ENCODE measurements around the gene RAB27A. TPM values are rescaled to one million over a fixed set of nuclear protein-coding genes. Genes with fewer than 3 reads are reported as not detected.
"Not testable (repeated sequence)": the region's sequence is repeated elsewhere in the genome, so short reads cannot be mapped to it uniquely, and the experiment has no call there.

RAB27A gene
- polyA plus RNA-seq, 3 donors from 2014 or later: 99.6 to 157 (median 150) TPM

DNA sequence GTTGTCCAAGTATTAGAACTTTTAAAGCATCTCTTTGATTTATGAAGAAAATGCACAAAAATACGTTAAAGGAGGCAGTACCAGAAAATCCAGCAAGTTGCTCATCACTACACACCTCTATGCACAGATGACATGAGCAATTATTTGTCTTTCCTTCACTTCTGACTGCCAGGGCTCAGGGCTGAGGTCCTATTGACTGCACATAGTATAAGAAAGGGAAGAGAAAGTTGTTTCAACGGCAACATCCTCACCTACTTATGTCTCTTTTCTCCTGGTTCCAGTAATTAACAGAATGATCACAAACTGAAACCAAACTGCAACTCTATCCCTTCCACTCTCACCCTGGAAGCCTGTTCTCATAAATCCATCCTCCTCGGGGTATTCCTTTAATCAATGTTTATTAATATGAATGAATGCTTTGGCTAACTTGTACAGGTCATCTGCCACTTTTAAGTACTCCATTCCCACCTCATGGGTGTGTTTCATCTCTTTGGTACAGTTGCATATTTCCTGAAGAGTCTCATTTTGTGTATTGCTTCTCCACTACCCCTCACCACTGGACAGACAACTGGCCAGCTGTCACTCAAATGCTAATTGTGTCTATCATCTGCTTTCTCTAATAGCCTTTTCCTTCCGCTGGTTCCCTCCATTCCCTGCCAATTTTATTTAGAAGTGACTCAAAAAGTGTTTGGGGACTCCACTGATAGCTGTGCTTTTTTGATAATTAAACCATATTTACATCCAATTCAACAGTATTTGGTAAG is 34.5 kb downstream of the RAB27A start:
- Mint-ChIP-seq H3K4me3 (peak overlapping the region; percentile 81 to 94 (median 83)), H3K27ac (peak overlapping the region; percentile 86 to 99 (median 96)), H3K9me3 (no peaks in the 10 kb centered on the region), H3K4me1 (peaks cover 77 to 79% of the 10 kb centered on the region in 2 donors), H3K27me3 (ENCODE audit: low read depth in 3 of 3) (peaks cover 0 to 2% (median 0%) of the 10 kb centered on the region in 3 donors), H3K36me3 (peaks cover 0 to 6% (median 0%) of the 10 kb centered on the region in 3 donors)
- DNase-seq: no peak

- DNase-seq: no peak
- H3K4me1 Mint-ChIP-seq: peaks cover 83 to 88% of the 10 kb centered on the region in 2 donors
- peaks cover 0 to 2% (median 0%) of the 10 kb centered on the region in 3 donors for H3K27me3 Mint-ChIP-seq (ENCODE audit: low read depth in 3 of 3)
- no peaks in the 10 kb centered on the region for H3K9me3 Mint-ChIP-seq
- peaks cover 0 to 9% (median 3%) of the 10 kb centered on the region in 3 donors for H3K36me3 Mint-ChIP-seq
- H3K4me3 Mint-ChIP-seq: peak overlapping the region in 1 of 5 donors; percentile 49
- peak overlapping the region; percentile 61 to 90 (median 82) for H3K27ac Mint-ChIP-seq
These were observed 36.0 kb downstream of the RAB27A start for GRCh38 chr15:55253580-55253979.

- peaks cover 82 to 88% of the 10 kb centered on the region in 2 donors for H3K4me1 Mint-ChIP-seq
- not testable (repeated sequence) for H3K36me3 Mint-ChIP-seq; H3K9me3 Mint-ChIP-seq; H3K27me3 Mint-ChIP-seq (ENCODE audit: low read depth in 3 of 3); DNase-seq
- peak overlapping the region in 1 of 5 donors; percentile 1 for H3K4me3 Mint-ChIP-seq
- peak overlapping the region; percentile 44 to 85 (median 72) for H3K27ac Mint-ChIP-seq
These were observed 37.4 kb downstream of the RAB27A start for GRCh38 chr15:55252201-55252600.

GRCh38 chr15:55250941-55251340 is 38.7 kb downstream of the RAB27A start:
- H3K4me1 Mint-ChIP-seq: peaks cover 79 to 88% of the 10 kb centered on the region in 2 donors
- peak overlapping the region; percentile 44 to 83 (median 78) for H3K27ac Mint-ChIP-seq
- H3K4me3 Mint-ChIP-seq: peak overlapping the region; percentile 4 to 57 (median 36)
- peaks cover 0 to 3% (median 3%) of the 10 kb centered on the region in 3 donors for H3K27me3 Mint-ChIP-seq (ENCODE audit: low read depth in 3 of 3)
- H3K36me3 Mint-ChIP-seq: peaks cover 0 to 9% (median 3%) of the 10 kb centered on the region in 3 donors
- no peaks in the 10 kb centered on the region for H3K9me3 Mint-ChIP-seq
- DNase-seq: no peak

DNA sequence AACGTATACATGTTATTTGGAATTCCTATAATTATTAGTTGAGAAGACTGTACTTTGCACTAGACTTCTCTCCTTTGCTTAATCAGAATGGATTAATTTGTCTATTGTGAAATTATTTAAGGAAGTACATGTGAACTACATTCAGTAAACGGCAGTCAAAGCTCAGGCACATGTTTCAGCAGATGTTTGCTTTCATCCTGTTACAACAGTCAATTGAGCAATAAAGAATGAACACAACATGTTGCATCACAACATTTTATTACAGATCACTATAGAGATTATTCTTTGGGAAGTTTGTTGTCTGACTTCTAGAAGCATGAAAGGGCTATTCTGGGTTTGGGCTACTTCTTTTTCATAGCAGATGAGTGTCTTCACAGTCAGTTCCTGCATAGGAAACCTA is 39.2 kb downstream of the RAB27A start:
- no peak for DNase-seq
- Mint-ChIP-seq H3K36me3 (peaks cover 0 to 9% (median 3%) of the 10 kb centered on the region in 3 donors), H3K27me3 (ENCODE audit: low read depth in 3 of 3) (peaks cover 0 to 3% (median 3%) of the 10 kb centered on the region in 3 donors), H3K27ac (peak overlapping the region; percentile 44 to 83 (median 78)), H3K4me1 (peaks cover 73 to 88% of the 10 kb centered on the region in 2 donors), H3K4me3 (peak overlapping the region in 4 of 5 donors; percentile 2 to 57 (median 40)), H3K9me3 (no peaks in the 10 kb centered on the region)

- Mint-ChIP-seq H3K4me1 (peaks cover 73 to 88% of the 10 kb centered on the region in 2 donors), H3K27ac (peak overlapping the region in 4 of 6 donors; percentile 51 to 82 (median 76))
- not testable (repeated sequence) for DNase-seq
These were observed 39.7 kb downstream of the RAB27A start for GRCh38 chr15:55249885-55250284.

GRCh38 chr15:55248895-55249294 is 40.7 kb downstream of the RAB27A start:
- peaks cover 73 to 86% of the 10 kb centered on the region in 2 donors for H3K4me1 Mint-ChIP-seq
- peak overlapping the region in 2 of 6 donors; percentile 8 to 14 for H3K27ac Mint-ChIP-seq
- H3K36me3 Mint-ChIP-seq: peaks cover 0 to 9% (median 3%) of the 10 kb centered on the region in 3 donors
- no peaks in the 10 kb centered on the region for H3K9me3 Mint-ChIP-seq
- peaks cover 0 to 3% (median 3%) of the 10 kb centered on the region in 3 donors for H3K27me3 Mint-ChIP-seq (ENCODE audit: low read depth in 3 of 3)
- DNase-seq: no peak
- H3K4me3 Mint-ChIP-seq: no peak overlapping the region

More at GRCh38 chr15:55249885-55250284, 39.7 kb downstream of the RAB27A start:
- not testable (repeated sequence) for H3K27me3 Mint-ChIP-seq (ENCODE audit: low read depth in 3 of 3); H3K4me3 Mint-ChIP-seq; H3K36me3 Mint-ChIP-seq; H3K9me3 Mint-ChIP-seq

GRCh38 chr15:55247766-55248427 is 41.7 kb downstream of the RAB27A start:
- H3K9me3 Mint-ChIP-seq: no peaks in the 10 kb centered on the region
- peaks cover 0 to 9% (median 3%) of the 10 kb centered on the region in 3 donors for H3K36me3 Mint-ChIP-seq
- peak; percentile 49 to 68 (median 63) for DNase-seq
- H3K4me1 Mint-ChIP-seq: peaks cover 67 to 83% of the 10 kb centered on the region in 2 donors
- peaks cover 0 to 3% (median 3%) of the 10 kb centered on the region in 3 donors for H3K27me3 Mint-ChIP-seq (ENCODE audit: low read depth in 3 of 3)
- peak overlapping the region; percentile 18 to 82 (median 54) for H3K27ac Mint-ChIP-seq
- peak overlapping the region; percentile 16 to 69 (median 46) for H3K4me3 Mint-ChIP-seq

- Mint-ChIP-seq H3K4me1 (peaks cover 69 to 86% of the 10 kb centered on the region in 2 donors), H3K27me3 (ENCODE audit: low read depth in 3 of 3) (peaks cover 0 to 3% (median 3%) of the 10 kb centered on the region in 3 donors), H3K27ac (peak overlapping the region; percentile 12 to 82 (median 54)), H3K9me3 (no peaks in the 10 kb centered on the region), H3K4me3 (peak overlapping the region in 4 of 5 donors; percentile 14 to 69 (median 42)), H3K36me3 (peaks cover 0 to 9% (median 3%) of the 10 kb centered on the region in 3 donors)
- no peak for DNase-seq
These were observed 42.3 kb downstream of the RAB27A start for GRCh38 chr15:55247311-55247710.

DNA sequence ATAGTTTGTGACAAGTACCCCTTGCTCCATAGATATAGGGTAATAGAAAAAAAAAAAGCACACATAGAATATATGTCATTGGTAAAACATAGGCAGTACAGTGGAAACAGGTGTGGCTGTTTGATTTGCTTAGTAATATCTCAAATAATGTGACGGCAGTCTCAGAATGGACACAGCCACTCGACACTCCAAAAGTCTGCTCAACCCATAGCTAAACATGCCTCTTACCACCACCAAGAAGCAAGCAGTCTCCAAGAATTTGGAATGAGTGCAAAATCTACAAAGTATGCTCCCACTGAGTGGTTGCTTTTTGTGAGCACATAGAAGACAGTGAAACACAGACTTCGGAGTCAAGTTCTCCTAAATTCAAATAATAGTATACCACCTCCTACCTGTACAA is 43.0 kb downstream of the RAB27A start:
- Mint-ChIP-seq H3K36me3 (peaks cover 0 to 5% (median 3%) of the 10 kb centered on the region in 3 donors), H3K4me1 (peaks cover 68 to 86% of the 10 kb centered on the region in 2 donors), H3K27ac (peak overlapping the region in 2 of 6 donors; percentile 36 to 82), H3K4me3 (no peak overlapping the region), H3K27me3 (ENCODE audit: low read depth in 3 of 3) (peaks cover 0 to 3% (median 3%) of the 10 kb centered on the region in 3 donors), H3K9me3 (no peaks in the 10 kb centered on the region)
- no peak for DNase-seq

DNA sequence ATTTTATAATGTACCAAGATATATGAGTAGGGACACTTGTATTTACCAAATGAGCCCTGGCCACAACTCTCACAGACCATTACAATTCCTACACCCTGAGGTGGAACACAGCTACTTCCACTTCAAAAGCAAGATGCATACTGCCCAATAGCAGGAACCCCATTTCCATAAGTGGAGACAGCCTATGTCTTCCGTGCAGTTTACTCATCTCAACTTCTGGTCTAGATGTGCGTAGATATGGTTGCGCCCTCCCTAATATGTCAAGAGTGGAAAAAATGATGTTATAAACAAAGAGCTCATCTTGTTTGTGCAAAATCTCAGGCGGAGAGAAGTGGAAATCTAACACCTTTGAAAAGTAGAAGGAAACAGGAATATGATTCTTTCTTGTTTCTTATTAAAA is 44.6 kb downstream of the RAB27A start:
- peak overlapping the region in 1 of 5 donors; percentile 12 for H3K4me3 Mint-ChIP-seq
- peak overlapping the region in 2 of 6 donors; percentile 44 to 50 for H3K27ac Mint-ChIP-seq

DNA sequence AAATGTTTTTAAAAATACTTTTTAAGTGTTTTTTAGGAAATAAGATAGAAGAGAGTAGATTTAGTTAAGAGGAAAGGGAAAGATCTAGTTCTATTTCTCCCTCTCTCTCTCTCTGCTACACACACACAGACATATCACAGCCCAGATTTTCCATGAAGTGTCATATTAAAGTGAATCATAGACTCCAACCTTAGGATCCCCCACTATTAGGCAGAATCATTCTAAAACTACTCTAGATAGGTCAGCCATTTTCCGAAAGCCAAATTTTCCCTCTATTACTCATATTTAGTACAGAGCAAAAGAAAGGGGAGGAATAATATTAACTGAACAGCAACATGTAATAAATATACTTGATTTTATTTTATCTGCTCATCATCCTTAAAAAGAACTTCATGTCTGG is 47.7 kb downstream of the RAB27A start:
- no peaks in the 10 kb centered on the region for H3K27me3 Mint-ChIP-seq (ENCODE audit: low read depth in 3 of 3)
- peaks cover 0 to 1% (median 0%) of the 10 kb centered on the region in 3 donors for H3K36me3 Mint-ChIP-seq
- H3K4me3 Mint-ChIP-seq: no peak overlapping the region
- no peak for DNase-seq
- peaks cover 57 to 83% of the 10 kb centered on the region in 2 donors for H3K4me1 Mint-ChIP-seq
- peak overlapping the region in 4 of 6 donors; percentile 4 to 73 (median 48) for H3K27ac Mint-ChIP-seq
- no peaks in the 10 kb centered on the region for H3K9me3 Mint-ChIP-seq

More for the DNA sequence above, 44.6 kb downstream of the RAB27A start:
- peaks cover 0 to 3% (median 3%) of the 10 kb centered on the region in 3 donors for H3K27me3 Mint-ChIP-seq (ENCODE audit: low read depth in 3 of 3)
- H3K36me3 Mint-ChIP-seq: peaks cover 0 to 3% (median 3%) of the 10 kb centered on the region in 3 donors
- no peak for DNase-seq
- H3K4me1 Mint-ChIP-seq: peaks cover 66 to 86% of the 10 kb centered on the region in 2 donors
- H3K9me3 Mint-ChIP-seq: no peaks in the 10 kb centered on the region

GRCh38 chr15:55241186-55241585 is 48.4 kb downstream of the RAB27A start:
- no peak for DNase-seq
- Mint-ChIP-seq H3K36me3 (peaks cover 0 to 3% (median 0%) of the 10 kb centered on the region in 3 donors), H3K4me3 (peak overlapping the region in 1 of 5 donors; percentile 0), H3K4me1 (peaks cover 52 to 80% of the 10 kb centered on the region in 2 donors), H3K27me3 (ENCODE audit: low read depth in 3 of 3) (no peaks in the 10 kb centered on the region), H3K27ac (peak overlapping the region in 3 of 6 donors; percentile 3 to 47 (median 30)), H3K9me3 (no peaks in the 10 kb centered on the region)
